LHCN-M2 (cell line): ENCODE data around the gene ASRGL1. TPM values are rescaled to one million over a fixed set of nuclear protein-coding genes. Genes with fewer than 3 reads are reported as not detected.

Experiments used
- DNase-seq: peaks from one replicate; pipeline ENCODE4 v3.0.0-alpha.2; 2012; ENCODE audit warnings: low read depth
- total RNA-seq: library from RNA; depleted of rRNA; stranded (reverse); fragments of >200 nt; gene quantifications from 2 replicates; pipeline ENCODE4 v1.2.3, GENCODE V29; 2014

ASRGL1 gene
- total RNA-seq, 1 experiment from 2014 or later, result not detected

GRCh38 chr11:62413060-62413696 is 75.9 kb downstream of the ASRGL1 start:
- no peak for DNase-seq

- DNase-seq, result no peak
Measured at GRCh38 chr11:62416596-62416995, 79.3 kb downstream of the ASRGL1 start.

- no peak for DNase-seq
Measured at GRCh38 chr11:62418136-62418535, 80.9 kb downstream of the ASRGL1 start.

GRCh38 chr11:62418733-62419132 is 81.5 kb downstream of the ASRGL1 start, which contains the start of gene SCGB1A1:
Gene SCGB1A1 (plus strand): TSS chr11:62419033. CDS start chr11:62419096, 63 bp downstream.
- no peak for DNase-seq

GRCh38 chr11:62419314-62419929 is 82.2 kb downstream of the ASRGL1 start:
- no peak for DNase-seq

GRCh38 chr11:62419943-62420342 is 82.7 kb downstream of the ASRGL1 start:
- no peak for DNase-seq

GRCh38 chr11:62420882-62421281 is 83.6 kb downstream of the ASRGL1 start:
- DNase-seq, result no peak

- DNase-seq, result no peak
Measured at GRCh38 chr11:62421996-62422395, 84.7 kb downstream of the ASRGL1 start.

GRCh38 chr11:62423012-62423411 is 85.8 kb downstream of the ASRGL1 start:
- DNase-seq, result no peak

- peak; percentile 70 for DNase-seq
Measured at GRCh38 chr11:62427630-62428233, 90.5 kb downstream of the ASRGL1 start.

- no peak for DNase-seq
Measured at GRCh38 chr11:62428871-62429560, 91.8 kb downstream of the ASRGL1 start.

GRCh38 chr11:62430425-62430824 is 93.2 kb downstream of the ASRGL1 start:
- no peak for DNase-seq

GRCh38 chr11:62431171-62431901 is 94.1 kb downstream of the ASRGL1 start:
- DNase-seq, result peak; percentile 73

- no peak for DNase-seq
Measured at GRCh38 chr11:62432695-62433094, 95.4 kb downstream of the ASRGL1 start.

GRCh38 chr11:62433141-62433903 is 96.1 kb downstream of the ASRGL1 start:
- DNase-seq, result no peak

- peak; percentile 46 for DNase-seq
Measured at GRCh38 chr11:62433904-62434276, 96.6 kb downstream of the ASRGL1 start.

- DNase-seq, result no peak
Measured at GRCh38 chr11:62435846-62436660, 98.8 kb downstream of the ASRGL1 start.

- DNase-seq, result no peak
Measured at GRCh38 chr11:62437616-62438015, 100.4 kb downstream of the ASRGL1 start.

GRCh38 chr11:62438641-62439040 is 101.4 kb downstream of the ASRGL1 start:
- no peak for DNase-seq
